Raji (cell line): ENCODE results near the gene HRAS.

Experiments used
- POLR2A ChIP-seq: IDR thresholded peaks from 2 replicates; pipeline ENCODE4 v1.6.1; 2011; ENCODE audit warnings: low read depth, low read length, control low read depth; ENCODE audit not compliant: insufficient read depth

HRAS gene

GRCh38 chr11:559712-560304 is 24.4 kb upstream of the HRAS start:
- no peak for TF ChIP-seq POLR2A

DNA sequence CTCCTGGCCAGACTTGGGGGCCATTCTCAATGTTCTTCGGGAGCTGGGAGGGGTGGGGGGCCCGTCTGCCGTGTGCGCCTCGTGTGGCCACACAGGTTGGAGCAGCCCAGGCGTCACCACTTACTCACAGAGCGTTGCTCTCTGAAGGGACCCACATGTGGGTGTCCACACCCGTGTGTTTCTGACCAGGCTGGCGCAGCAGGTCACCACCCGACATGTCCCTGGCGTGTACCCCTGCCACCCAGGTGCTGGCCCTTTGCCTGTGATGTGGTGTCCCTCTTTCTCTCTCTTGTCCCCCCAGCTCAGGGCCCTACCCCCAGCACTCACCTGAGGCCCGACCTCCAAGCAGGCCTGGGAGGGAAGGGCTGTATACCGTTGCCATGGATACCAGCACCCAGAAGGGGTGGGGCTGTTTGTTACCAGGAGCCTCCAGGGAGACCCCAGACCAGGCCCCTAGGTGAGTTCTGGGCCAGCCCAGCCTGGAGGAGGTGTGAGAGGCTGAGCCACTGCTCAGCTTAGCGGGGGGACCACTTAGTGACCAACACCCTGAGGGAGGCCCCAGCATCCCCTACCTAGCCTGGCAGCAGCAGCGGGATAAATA is 23.7 kb upstream of the HRAS start:
- no peak for TF ChIP-seq POLR2A

DNA sequence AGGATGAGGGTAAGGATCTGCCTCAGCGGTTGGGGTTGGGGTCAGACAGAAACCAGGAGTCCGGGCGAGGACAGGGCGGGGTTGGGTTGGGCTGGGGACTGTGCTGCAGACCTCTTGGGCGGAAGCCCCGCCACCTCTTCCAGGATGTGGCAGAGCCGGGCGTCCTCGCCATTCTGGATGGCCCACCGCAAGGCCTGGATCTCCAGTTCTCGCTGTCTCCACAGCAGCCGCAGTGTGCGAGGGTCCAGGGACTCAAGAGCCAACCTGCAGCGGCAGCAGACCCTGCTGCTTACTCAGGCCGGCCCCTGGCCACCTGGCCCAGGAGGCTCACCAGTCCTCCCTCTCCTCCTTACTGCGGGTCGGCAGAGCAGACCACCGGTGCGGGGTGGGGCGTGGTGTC is 23.1 kb upstream of the HRAS start:
- no peak for TF ChIP-seq POLR2A

GRCh38 chr11:557328-558132 is 22.2 kb upstream of the HRAS start:
- TF ChIP-seq POLR2A = no peak

- TF ChIP-seq POLR2A = no peak
Observed at GRCh38 chr11:556662-557256, 21.4 kb upstream of the HRAS start.

DNA sequence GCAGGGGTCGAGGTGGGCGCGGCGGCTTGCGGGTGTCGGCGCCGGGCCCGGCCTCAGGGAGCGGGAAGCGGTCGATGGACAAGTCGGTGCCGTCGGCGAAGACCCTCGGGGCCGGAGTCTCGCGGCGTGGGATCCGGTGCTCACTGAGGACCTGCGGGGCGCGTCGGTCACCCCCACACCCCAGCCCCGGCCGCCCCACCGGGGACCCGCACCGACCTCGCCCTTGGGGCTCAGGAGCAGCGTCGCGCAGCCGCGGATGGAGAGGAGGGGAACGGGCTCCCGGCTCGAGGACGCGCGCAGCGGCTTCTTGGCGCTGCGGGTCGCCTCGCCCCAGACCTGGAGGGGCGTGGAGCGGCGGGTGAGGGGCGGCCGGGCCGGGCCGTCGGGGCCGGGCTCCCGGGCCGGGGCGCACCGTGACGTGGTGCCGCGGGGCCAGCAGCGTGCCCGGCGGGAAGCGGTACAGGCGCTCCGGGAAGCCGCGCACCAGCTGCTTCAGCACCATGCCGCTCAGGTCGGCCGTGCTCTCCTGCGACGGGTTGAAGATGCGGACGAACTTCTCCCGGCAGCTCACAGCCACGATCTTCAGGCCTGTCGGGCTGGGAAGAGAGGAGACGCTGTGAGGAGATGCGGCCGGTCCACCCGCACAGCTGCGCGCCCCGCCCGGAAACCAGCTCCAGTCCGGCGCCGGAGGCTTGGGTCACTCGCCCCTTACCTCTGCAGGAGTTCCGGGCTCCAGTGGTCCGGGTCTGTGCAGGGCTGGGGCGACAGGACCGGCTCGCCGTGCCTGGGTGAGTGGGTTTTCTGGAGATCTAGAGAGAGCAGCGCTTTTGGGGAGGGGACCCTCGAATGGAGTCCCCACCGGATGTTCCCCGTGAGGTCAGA is 20.6 kb upstream of the HRAS start:
- no peak for TF ChIP-seq POLR2A

DNA sequence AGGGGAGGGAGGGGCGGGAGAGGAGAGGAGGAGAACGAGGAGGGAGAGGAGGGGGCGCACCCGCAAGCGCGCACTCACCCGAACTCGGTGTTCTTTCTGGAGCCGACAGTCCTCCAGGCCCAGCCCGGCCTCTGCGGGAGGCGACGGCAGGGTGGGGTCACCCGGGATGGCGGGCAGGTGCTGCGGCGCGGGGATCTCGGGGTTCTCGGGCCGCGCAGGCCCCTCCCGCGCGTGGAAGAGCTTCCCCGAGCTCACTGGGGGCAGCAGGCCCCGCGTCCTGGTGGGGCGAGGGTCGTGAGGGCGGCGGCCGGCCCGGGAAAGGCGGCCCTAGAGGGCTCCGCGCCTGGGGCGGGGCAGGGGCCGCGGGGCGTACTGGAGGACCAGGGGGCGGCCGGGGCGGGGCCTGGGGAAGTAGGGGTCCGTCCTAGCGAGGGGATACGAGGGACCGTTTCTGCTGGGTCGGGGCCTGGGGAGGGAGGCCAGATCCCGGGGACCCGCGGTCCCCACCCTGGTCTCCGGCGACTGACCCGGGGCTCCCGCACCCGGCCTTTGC is 19.9 kb upstream of the HRAS start:
- TF ChIP-seq POLR2A = no peak

DNA sequence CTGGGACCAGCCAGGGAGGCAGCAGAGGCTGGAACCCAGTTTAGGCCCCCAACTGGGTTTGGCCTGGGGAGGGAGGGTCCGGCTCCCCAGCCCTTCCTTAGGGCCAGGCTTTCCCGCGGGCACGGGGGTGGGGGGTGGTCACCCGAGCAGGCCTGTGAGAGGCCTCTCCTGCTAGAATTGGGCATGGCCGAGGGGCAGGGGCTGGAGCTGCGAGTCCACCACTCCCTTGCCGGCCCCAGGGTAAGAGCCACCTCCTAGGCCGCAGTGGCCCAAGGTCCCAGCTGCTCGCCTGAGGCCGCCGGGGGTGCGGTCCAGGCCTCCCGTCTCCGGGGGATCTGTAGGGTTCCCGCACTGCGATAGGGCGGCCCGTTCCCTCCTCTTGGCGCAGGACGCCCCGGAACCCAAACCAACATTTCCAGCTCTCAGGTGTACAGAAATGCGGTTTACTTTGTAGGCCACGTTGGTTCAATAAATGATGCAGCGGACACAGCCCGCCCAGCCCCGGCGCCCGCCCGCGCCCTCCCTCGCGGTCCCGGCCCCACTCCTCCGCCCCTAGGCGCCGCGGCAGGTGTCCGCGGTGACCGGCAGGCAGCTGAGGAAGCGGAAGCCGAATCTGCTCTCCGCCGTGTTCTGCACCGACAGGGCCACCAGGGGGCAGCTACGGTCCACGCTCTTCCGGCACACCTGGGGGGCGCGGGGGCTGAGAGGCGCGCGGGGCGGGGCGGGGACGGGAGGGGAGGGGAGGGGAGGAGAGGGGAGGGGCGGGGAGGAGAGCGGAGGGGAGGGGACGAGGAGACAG is 19.3 kb upstream of the HRAS start:
- TF ChIP-seq POLR2A = peak; percentile 34; the same call in 1 of the 2 replicates

GRCh38 chr11:553988-554340 is 18.6 kb upstream of the HRAS start:
- TF ChIP-seq POLR2A = no peak

- TF ChIP-seq POLR2A = no peak
Observed at GRCh38 chr11:553083-553987, 18.0 kb upstream of the HRAS start.

DNA sequence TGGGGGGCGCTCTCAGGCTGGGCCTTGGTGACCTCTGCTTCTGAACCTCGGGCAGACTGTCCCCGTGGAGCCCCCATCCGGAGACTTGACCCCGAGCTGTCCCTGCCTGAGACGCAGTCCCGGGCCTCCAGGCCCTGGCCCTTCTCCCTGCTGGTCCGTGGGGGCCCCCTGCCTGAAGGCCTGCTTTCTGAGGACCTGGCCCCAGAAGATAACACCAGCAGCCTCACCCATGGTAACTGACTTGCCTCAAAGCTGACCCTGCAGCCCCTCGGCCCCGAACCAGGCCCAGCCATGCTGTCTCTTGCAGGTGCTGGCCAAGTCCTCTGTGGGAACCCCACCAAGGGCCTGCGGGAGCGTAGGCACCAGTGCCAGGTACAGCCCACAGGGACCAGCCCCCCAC is 16.2 kb upstream of the HRAS start:
- TF ChIP-seq POLR2A = no peak

GRCh38 chr11:551131-551530 is 15.8 kb upstream of the HRAS start:
- TF ChIP-seq POLR2A = no peak

DNA sequence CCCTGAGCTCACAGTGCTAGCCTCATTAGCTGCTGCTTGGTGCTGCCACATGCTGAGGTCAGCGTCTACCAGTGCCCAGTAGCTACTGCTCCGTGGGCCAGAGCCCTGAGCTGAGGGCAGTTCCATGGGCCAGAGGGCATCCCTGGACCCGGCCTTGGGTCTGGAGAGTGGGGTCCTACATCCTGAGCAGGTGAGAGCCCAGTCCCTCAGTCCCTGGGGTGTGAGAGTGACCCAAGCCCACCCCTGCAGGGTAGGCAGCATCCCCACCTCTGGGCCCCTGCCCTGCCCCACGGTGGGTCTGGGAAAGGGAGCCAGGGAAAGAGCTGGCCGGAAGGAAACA is 15.3 kb upstream of the HRAS start:
- TF ChIP-seq POLR2A = no peak
